ENCODE data around the gene CT45A6.
"Not testable (repeated sequence)": the region's sequence is repeated elsewhere in the genome, so short reads cannot be mapped to it uniquely, and the experiment has no call there.

The CT45A6 gene

GRCh38 chrX:135802687-135803086 is at the start of gene CT45A6:
Gene CT45A6 (minus strand): TSS chrX:135802787. CDS start chrX:135798993, 3,794 bp downstream.
- DNase-seq = not testable (repeated sequence)

- DNase-seq = not testable (repeated sequence)
These were observed 34.6 kb upstream of the CT45A6 start, which contains the start of gene CT45A7 for GRCh38 chrX:135837180-135837579. Gene CT45A7 (minus strand): TSS chrX:135837280. CDS start chrX:135833533, 3,747 bp downstream.

GRCh38 chrX:135819912-135820311 is 17.3 kb upstream of the CT45A6 start, which contains the start of gene CT45A2:
Gene CT45A2 (minus strand): TSS chrX:135820012. CDS start chrX:135816265, 3,747 bp downstream.
- DNase-seq = not testable (repeated sequence)

- not testable (repeated sequence) for DNase-seq
These were observed 17.2 kb downstream of the CT45A6 start, which contains the start of gene CT45A5 for GRCh38 chrX:135785403-135785802. Gene CT45A5 (minus strand): TSS chrX:135785503. CDS start chrX:135781729, 3,774 bp downstream.

- not testable (repeated sequence) for DNase-seq
These were observed 34.5 kb downstream of the CT45A6 start, which contains the start of gene CT45A3 for GRCh38 chrX:135768091-135768490. Gene CT45A3 (minus strand): TSS chrX:135768191. CDS start chrX:135764444, 3,747 bp downstream.

- DNase-seq = not testable (repeated sequence)
These were observed 57.8 kb downstream of the CT45A6 start for GRCh38 chrX:135744739-135745138.

Measured in NCI-H446 treated with DMSO at 0.1 percent for 48 hours (cell line).